Uterus (tissue), 4 donors: ENCODE measurements around the gene SLC38A8. TPM values are rescaled to one million over a fixed set of nuclear protein-coding genes. Genes with fewer than 3 reads are reported as not detected.

Experiments used
- DNase-seq, 2 donors: peaks; one replicate each; pipeline ENCODE4 v3.0.0-alpha.2; 2019 to 2020
- H3K27ac ChIP-seq, 2 donors: fragments of 200-600 bp; sonication (generic); 1 replicate in 1 of 2; 2 replicates in 1 of 2; pipeline ENCODE4 v1.5.1; 2016 to 2018
- H3K27me3 ChIP-seq, 2 donors: fragments of 200-600 bp; sonication (generic); one replicate each; pipeline ENCODE4 v1.5.1; 2018 to 2019; ENCODE audit warnings: control low read depth in 1 of 2
- H3K36me3 ChIP-seq, 2 donors: fragments of 200-600 bp; sonication (generic); one replicate each; pipeline ENCODE4 v1.5.1; 2019; ENCODE audit warnings: control low read depth in 1 of 2
- H3K4me1 ChIP-seq, 2 donors: fragments of 200-600 bp; sonication (generic); one replicate each; pipeline ENCODE4 v1.5.1; 2018 to 2019; ENCODE audit warnings: control low read depth in 1 of 2
- H3K4me3 ChIP-seq, 2 donors: fragments of 200-600 bp; sonication (generic); 1 replicate in 1 of 2; 2 replicates in 1 of 2; pipeline ENCODE4 v1.5.1; 2018 to 2019; ENCODE audit warnings: mild to moderate bottlenecking in 1 of 2
- H3K9me3 ChIP-seq, 2 donors: fragments of 200-600 bp; sonication (generic); one replicate each; pipeline ENCODE4 v1.5.1; 2019; ENCODE audit warnings: control low read depth in 1 of 2
- POLR2A ChIP-seq, 2 donors: fragments of 450-650 bp; IDR thresholded peaks; one replicate each; pipeline ENCODE4 v1.6.1; 2016; ENCODE audit warnings: antibody characterized with exemption in 2 of 2, mild to moderate bottlenecking in 1 of 2, moderate library complexity in 1 of 2
- intact Hi-C: fragments of 100-400 bp; cut with DNase I; formaldehyde crosslinking; loops from one replicate; pipeline ENCODE4 v1.15.1; 2023; ENCODE audit warnings: low total_unique reads
- total RNA-seq, 4 donors: library from RNA; depleted of rRNA in 3 of 4; stranded (reverse); fragments of >200 nt in 3 of 4; gene quantifications; one replicate each; pipeline versions ENCODE4 v1.1.0 to v1.2.4, GENCODE V29; 2014 to 2023
- TF ChIP-seq, protein P1 (sequence below), 4 experiments: fragments of 200-600 bp in 2 of 4; fragments of 450-650 bp in 2 of 4; sonication (generic) in 2 of 4; IDR thresholded peaks; one replicate each; pipeline ENCODE4 v1.5.1; 2016 to 2019; ENCODE audit warnings: antibody characterized with exemption in 4 of 4, mild to moderate bottlenecking in 2 of 4, moderate library complexity in 1 of 4
- donor health status: DM: yes; HTN: yes; CAD: no.

The SLC38A8 gene
- total RNA-seq, 4 donors from 2014 or later = 1.3 TPM; not detected in 3

DNA sequence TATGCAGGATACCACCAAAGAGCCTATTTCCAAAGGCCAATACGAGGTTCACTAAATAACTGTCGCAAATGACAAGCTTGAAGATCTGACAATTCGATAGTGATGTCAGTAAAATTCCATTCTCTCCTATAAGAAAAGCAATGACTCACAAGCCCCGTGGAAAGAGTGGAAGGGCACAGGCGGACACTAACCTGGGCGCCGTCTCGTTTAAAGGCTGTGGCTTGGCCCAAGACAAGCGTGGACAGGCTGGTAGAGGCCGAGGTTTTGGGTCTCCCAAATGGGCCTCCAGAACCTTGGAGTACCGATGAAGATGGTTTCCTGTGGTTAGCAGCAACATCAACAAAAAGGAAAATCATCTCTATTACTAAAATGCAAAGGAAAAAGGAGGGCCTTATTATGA, 16.5 kb upstream of the SLC38A8 start:
- intact Hi-C loops = no loop called here
- Histone ChIP-seq H3K27me3 (no peaks in the 10 kb centered on the region), H3K36me3 (no peaks in the 10 kb centered on the region), H3K4me1 (no peaks in the 10 kb centered on the region), H3K9me3 (no peaks in the 10 kb centered on the region), H3K4me3 (no peak overlapping the region), H3K27ac (no peak overlapping the region)
- no peak for DNase-seq
- TF ChIP-seq, protein P1, sequence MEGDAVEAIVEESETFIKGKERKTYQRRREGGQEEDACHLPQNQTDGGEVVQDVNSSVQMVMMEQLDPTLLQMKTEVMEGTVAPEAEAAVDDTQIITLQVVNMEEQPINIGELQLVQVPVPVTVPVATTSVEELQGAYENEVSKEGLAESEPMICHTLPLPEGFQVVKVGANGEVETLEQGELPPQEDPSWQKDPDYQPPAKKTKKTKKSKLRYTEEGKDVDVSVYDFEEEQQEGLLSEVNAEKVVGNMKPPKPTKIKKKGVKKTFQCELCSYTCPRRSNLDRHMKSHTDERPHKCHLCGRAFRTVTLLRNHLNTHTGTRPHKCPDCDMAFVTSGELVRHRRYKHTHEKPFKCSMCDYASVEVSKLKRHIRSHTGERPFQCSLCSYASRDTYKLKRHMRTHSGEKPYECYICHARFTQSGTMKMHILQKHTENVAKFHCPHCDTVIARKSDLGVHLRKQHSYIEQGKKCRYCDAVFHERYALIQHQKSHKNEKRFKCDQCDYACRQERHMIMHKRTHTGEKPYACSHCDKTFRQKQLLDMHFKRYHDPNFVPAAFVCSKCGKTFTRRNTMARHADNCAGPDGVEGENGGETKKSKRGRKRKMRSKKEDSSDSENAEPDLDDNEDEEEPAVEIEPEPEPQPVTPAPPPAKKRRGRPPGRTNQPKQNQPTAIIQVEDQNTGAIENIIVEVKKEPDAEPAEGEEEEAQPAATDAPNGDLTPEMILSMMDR (IDR thresholded peaks at IDR 0.05) = no peak
- no peak for TF ChIP-seq POLR2A (IDR thresholded peaks at IDR 0.05)

DNA sequence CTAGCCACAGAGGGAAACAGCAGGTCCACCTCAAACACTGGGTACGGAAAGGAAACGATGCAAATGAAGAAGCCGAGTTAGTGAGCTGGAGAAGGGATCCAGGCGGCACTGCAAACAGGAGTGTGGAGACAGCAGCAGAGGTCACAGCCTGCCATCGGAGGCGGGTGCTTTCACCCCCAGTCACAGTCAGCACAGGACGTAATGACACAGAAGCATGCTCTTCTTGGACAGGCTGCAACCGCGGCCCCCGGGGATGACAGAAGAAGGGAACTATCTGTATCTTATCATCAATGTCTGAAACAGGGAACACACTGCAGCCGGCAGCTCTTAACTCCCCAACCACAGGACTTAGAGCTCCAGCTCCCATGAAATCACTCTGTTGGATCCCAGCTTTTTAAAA, 16.1 kb upstream of the SLC38A8 start:
- TF ChIP-seq, protein P1 (IDR thresholded peaks at IDR 0.05) = no peak
- TF ChIP-seq POLR2A (IDR thresholded peaks at IDR 0.05) = no peak
- no peak for DNase-seq
- no peaks in the 10 kb centered on the region for H3K27me3 ChIP-seq
- intact Hi-C loops = no loop called here
- H3K4me3 ChIP-seq = no peak overlapping the region
- H3K36me3 ChIP-seq = no peaks in the 10 kb centered on the region
- no peaks in the 10 kb centered on the region for H3K4me1 ChIP-seq
- H3K27ac ChIP-seq = no peak overlapping the region
- no peaks in the 10 kb centered on the region for H3K9me3 ChIP-seq

DNA sequence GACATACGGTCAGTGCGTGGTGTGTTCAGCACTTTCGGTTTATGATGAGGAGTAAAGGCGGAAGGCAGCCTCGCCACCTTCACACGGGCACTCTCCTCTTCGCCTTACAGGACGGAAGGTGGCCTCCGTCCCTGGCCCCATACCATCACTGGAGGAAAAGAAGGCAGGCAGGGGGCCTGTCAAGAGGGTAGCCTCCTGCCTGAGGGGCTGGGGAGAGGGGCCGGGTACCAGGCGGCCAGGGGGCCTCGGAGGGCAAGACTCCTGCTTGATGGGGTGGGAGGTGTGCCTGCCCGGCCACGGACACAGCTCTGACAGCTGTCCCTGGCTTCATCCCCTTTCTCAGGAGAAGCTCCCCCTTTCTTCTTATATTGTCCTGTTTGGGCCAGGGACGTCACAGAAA, 15.6 kb upstream of the SLC38A8 start:
- H3K4me1 ChIP-seq = no peaks in the 10 kb centered on the region
- H3K9me3 ChIP-seq = no peaks in the 10 kb centered on the region
- no peak overlapping the region for H3K27ac ChIP-seq
- intact Hi-C loops = no loop called here
- no peak overlapping the region for H3K4me3 ChIP-seq
- no peak for DNase-seq
- no peak for TF ChIP-seq POLR2A (IDR thresholded peaks at IDR 0.05)
- TF ChIP-seq, protein P1 (IDR thresholded peaks at IDR 0.05) = no peak
- no peaks in the 10 kb centered on the region for H3K36me3 ChIP-seq
- H3K27me3 ChIP-seq = no peaks in the 10 kb centered on the region

DNA sequence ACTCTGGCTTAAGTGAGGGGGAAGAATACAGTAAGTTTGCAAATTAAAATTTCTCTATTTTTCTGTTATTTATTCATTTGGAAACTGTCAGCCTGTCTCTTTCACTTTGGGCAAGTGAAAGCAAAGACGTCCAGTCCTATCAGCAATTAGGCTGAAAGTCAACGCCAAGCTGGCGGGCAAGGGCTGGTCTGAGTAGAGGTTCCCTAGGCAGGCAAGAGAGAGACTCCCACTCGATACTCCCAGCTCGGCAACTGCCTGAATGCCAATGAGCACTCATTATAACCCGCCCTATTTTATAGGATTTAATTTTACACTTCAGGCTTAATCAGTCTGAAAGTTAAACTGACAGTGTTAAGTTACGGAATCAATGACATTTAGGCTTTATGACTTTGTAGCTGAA, 14.3 kb upstream of the SLC38A8 start:
- intact Hi-C loops = no loop called here
- TF ChIP-seq, protein P1 (IDR thresholded peaks at IDR 0.05) = no peak
- no peak for TF ChIP-seq POLR2A (IDR thresholded peaks at IDR 0.05)
- DNase-seq = peak in 1 of 2 donors; percentile 1
- Histone ChIP-seq H3K36me3 (no peaks in the 10 kb centered on the region), H3K27me3 (no peaks in the 10 kb centered on the region), H3K4me3 (no peak overlapping the region), H3K4me1 (no peaks in the 10 kb centered on the region), H3K9me3 (no peaks in the 10 kb centered on the region), H3K27ac (no peak overlapping the region)

DNA sequence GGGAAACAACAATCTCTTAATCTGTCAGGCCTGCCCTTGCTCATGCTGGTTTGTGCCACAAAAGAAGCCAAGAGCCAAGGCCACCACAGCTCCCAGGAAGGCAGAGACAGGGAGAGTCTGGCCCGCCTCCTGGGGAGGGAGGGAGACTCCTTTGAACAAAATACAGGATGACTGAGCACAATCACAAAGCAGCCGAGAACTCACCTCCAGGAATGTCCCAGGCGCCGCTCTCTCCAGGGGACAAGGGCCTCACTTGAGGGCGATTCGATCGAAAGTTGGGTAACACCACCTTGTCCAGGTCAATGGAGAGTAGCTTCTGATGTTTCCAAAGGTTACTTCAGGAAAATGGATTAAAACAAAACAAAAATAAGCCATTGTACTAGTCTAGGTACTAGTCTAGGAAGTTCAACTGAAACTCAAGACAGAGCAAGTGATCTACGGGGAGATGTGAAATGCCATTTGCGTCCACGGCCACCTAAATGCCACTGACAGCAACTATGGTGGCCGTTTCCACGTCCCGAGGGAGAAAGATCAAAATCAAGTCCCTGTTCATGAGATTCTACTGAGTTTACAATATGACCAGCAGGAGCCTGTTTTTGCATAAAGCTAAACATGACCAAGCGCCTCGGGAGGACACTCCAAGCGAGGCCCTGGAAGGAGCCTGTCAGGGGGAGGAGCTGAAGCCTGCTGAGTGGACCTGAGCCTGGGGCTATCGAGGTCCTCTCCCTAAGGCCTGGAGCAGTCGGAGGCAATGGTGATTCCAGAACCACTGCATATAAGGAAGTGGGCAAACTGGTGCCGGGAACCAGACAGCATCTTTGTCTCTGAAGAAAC, 13.4 kb upstream of the SLC38A8 start:
- Histone ChIP-seq H3K27me3 (no peaks in the 10 kb centered on the region), H3K36me3 (no peaks in the 10 kb centered on the region), H3K4me1 (no peaks in the 10 kb centered on the region), H3K27ac (no peak overlapping the region), H3K4me3 (no peak overlapping the region), H3K9me3 (no peaks in the 10 kb centered on the region)
- peak in 1 of 2 donors; percentile 3 for DNase-seq
- no peak for TF ChIP-seq POLR2A (IDR thresholded peaks at IDR 0.05)
- TF ChIP-seq, protein P1 (IDR thresholded peaks at IDR 0.05) = no peak
- intact Hi-C loops = no loop called here
